HG03432 (cell line): ENCODE data around the gene HILPDA.

Source experiments
- ATAC-seq: cut with Tn5 transposase; IDR thresholded peaks from one replicate; pipeline ENCODE4 v1.9.1; 2021; ENCODE audit warnings: mild to moderate bottlenecking, moderate library complexity; ENCODE audit not compliant: unreplicated experiment

HILPDA gene

GRCh38 chr7:128455543-128456254 lies at the start of gene HILPDA:
Gene HILPDA, plus strand, starts transcription at chr7:128455878. Its CDS starts 1,391 bp downstream, at chr7:128457269.
- peak; percentile 89 for ATAC-seq

- ATAC-seq = no peak
Observed at GRCh38 chr7:128406314-128407232, 49.1 kb upstream of the HILPDA start.

- no peak for ATAC-seq
Observed at GRCh38 chr7:128407233-128407589, 48.5 kb upstream of the HILPDA start.

GRCh38 chr7:128407751-128408708 lies 47.6 kb upstream of the HILPDA start:
- no peak for ATAC-seq

- ATAC-seq = no peak
Observed at GRCh38 chr7:128408709-128409595, 46.7 kb upstream of the HILPDA start.

- ATAC-seq = peak; percentile 86
Observed at GRCh38 chr7:128409596-128410450, 45.9 kb upstream of the HILPDA start, which contains the start of gene IMPDH1. Gene IMPDH1, minus strand, starts transcription at chr7:128409982. Its CDS starts 81 bp downstream, at chr7:128409901.

- ATAC-seq = no peak
Observed at GRCh38 chr7:128410451-128410753, 45.3 kb upstream of the HILPDA start.

GRCh38 chr7:128415217-128415785 lies 40.4 kb upstream of the HILPDA start:
- no peak for ATAC-seq

- no peak for ATAC-seq
Observed at GRCh38 chr7:128417071-128417470, 38.6 kb upstream of the HILPDA start.

GRCh38 chr7:128419257-128419656 lies 36.4 kb upstream of the HILPDA start:
- no peak for ATAC-seq

- ATAC-seq = no peak
Observed at GRCh38 chr7:128420773-128421172, 34.9 kb upstream of the HILPDA start.

GRCh38 chr7:128421384-128421783 lies 34.3 kb upstream of the HILPDA start:
- ATAC-seq = no peak

GRCh38 chr7:128422037-128422436 lies 33.6 kb upstream of the HILPDA start:
- ATAC-seq = no peak

- ATAC-seq = no peak
Observed at GRCh38 chr7:128422842-128423241, 32.8 kb upstream of the HILPDA start.

GRCh38 chr7:128424686-128425275 lies 30.9 kb upstream of the HILPDA start:
- no peak for ATAC-seq

- ATAC-seq = no peak
Observed at GRCh38 chr7:128425850-128426249, 29.8 kb upstream of the HILPDA start.

- ATAC-seq = peak; percentile 52
Observed at GRCh38 chr7:128427289-128427891, 28.3 kb upstream of the HILPDA start.

GRCh38 chr7:128430207-128430606 lies 25.5 kb upstream of the HILPDA start:
- ATAC-seq = no peak
